ENCODE data around the gene C9orf153. TPM values are rescaled to one million over a fixed set of nuclear protein-coding genes. Genes with fewer than 3 reads are reported as not detected.

Gene C9orf153
- total RNA-seq, 1 donor from 2014 or later = 0.51 TPM

DNA sequence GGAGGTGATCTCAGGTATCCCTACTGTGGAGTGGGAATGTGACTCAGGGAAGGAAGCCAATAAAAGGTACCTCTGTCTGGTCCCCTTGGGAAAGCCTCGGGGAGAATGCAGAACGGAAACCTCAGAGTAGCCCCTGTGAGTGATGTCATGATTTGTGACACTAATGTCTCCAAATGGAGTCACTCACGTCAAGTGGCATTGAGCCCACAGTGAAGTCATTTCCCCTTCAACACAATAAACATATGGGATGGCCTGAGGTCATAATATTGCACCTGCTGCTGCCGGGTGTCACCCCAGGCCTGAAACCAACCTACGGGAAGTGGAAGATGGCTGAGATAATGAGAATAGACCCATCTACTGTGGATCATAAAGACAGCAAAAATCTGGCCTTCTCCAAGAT is 84.2 kb downstream of the C9orf153 start:
- no peak for DNase-seq (ENCODE audit: low spot score in 2 of 2, unreplicated experiment in 2 of 2)
- no peak overlapping the region for H3K27ac Mint-ChIP-seq
- no peak overlapping the region for H3K4me3 Mint-ChIP-seq
- TF ChIP-seq, protein P1, sequence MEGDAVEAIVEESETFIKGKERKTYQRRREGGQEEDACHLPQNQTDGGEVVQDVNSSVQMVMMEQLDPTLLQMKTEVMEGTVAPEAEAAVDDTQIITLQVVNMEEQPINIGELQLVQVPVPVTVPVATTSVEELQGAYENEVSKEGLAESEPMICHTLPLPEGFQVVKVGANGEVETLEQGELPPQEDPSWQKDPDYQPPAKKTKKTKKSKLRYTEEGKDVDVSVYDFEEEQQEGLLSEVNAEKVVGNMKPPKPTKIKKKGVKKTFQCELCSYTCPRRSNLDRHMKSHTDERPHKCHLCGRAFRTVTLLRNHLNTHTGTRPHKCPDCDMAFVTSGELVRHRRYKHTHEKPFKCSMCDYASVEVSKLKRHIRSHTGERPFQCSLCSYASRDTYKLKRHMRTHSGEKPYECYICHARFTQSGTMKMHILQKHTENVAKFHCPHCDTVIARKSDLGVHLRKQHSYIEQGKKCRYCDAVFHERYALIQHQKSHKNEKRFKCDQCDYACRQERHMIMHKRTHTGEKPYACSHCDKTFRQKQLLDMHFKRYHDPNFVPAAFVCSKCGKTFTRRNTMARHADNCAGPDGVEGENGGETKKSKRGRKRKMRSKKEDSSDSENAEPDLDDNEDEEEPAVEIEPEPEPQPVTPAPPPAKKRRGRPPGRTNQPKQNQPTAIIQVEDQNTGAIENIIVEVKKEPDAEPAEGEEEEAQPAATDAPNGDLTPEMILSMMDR (IDR thresholded peaks at IDR 0.05; ENCODE audit: unreplicated experiment) = no peak
- peaks cover 2% of the 10 kb centered on the region for H3K27me3 Mint-ChIP-seq (ENCODE audit: low read depth)
- H3K36me3 Mint-ChIP-seq = no peaks in the 10 kb centered on the region
- H3K4me1 Mint-ChIP-seq = peaks cover 4% of the 10 kb centered on the region
- H3K9me3 Mint-ChIP-seq = peaks cover 5% of the 10 kb centered on the region

Other genes starting within 250 kb of the C9orf153 start
- 101 to 109 TPM (median 106 TPM) in 3 replicates for gene GOLM1, start 160.1 kb downstream of the C9orf153 start, total RNA-seq
- gene ISCA1, start 22.9 kb upstream of the C9orf153 start, total RNA-seq = 23.4 to 29.0 TPM (median 27.3 TPM) in 3 replicates
- gene TUT7, start 94.8 kb upstream of the C9orf153 start, total RNA-seq = 26.4 to 29.5 TPM (median 26.6 TPM) in 3 replicates